GM12878 (cell line): Measurements from ENCODE around the gene SPATC1L.

Experiments used
- BHLHE40 ChIP-seq, 2 experiments: fragments of 450-650 bp in 1 of 2; IDR thresholded peaks; 2 replicates each; pipeline ENCODE4 v1.6.1; 2011 to 2017; ENCODE audit warnings: low read depth in 2 of 2, borderline replicate concordance in 1 of 2, improper control_type of control experiment in 1 of 2, low read length in 1 of 2, mild to moderate bottlenecking in 1 of 2
- CHD2 ChIP-seq: IDR thresholded peaks from 2 replicates; pipeline ENCODE4 v1.6.1; 2011; ENCODE audit warnings: low read depth, low read length, improper control_type of control experiment, borderline replicate concordance
- EP300 ChIP-seq, 2 experiments: fragments of 150-350 bp in 1 of 2; IDR thresholded peaks; 2 replicates each; pipeline ENCODE4 v1.6.1; 2011 to 2012; ENCODE audit warnings: low read depth in 2 of 2, low read length in 2 of 2, borderline replicate concordance in 1 of 2, improper control_type of control experiment in 1 of 2, inconsistent platforms in 1 of 2; ENCODE audit not compliant: control insufficient read depth in 1 of 2
- ETV6 ChIP-seq, 2 experiments: fragments of 450-650 bp in 1 of 2; IDR thresholded peaks in 1 of 2; conservative IDR thresholded peaks in 1 of 2; 2 replicates each; pipeline ENCODE4 v1.6.1; 2014; ENCODE audit warnings: antibody characterized with exemption in 1 of 2, borderline replicate concordance in 1 of 2, low read depth in 1 of 2, mild to moderate bottlenecking in 1 of 2, moderate library complexity in 1 of 2
- EZH2 ChIP-seq: IDR thresholded peaks from 2 replicates; pipeline ENCODE4 v1.6.1; 2012; ENCODE audit warnings: low read depth, mild to moderate bottlenecking, control low read depth, inconsistent platforms, low read length, borderline replicate concordance; ENCODE audit not compliant: control insufficient read depth
- FOXM1 ChIP-seq: IDR thresholded peaks from 2 replicates; pipeline ENCODE4 v1.6.1; 2012; ENCODE audit warnings: low read depth, mild to moderate bottlenecking, inconsistent platforms, low read length, moderate library complexity
- NFIC ChIP-seq: IDR thresholded peaks from 2 replicates; pipeline ENCODE4 v1.6.1; 2012; ENCODE audit warnings: low read depth, mild to moderate bottlenecking, inconsistent platforms, low read length, moderate library complexity
- POLR2A ChIP-seq: IDR thresholded peaks from 2 replicates; pipeline ENCODE4 v1.6.1; 2011; ENCODE audit warnings: low read depth, mild to moderate bottlenecking, low read length
- RFX5 ChIP-seq: IDR thresholded peaks from 2 replicates; pipeline ENCODE4 v1.6.1; 2011; ENCODE audit warnings: low read depth, low read length, improper control_type of control experiment
- SRF ChIP-seq, 2 experiments: IDR thresholded peaks; 2 replicates each; pipeline ENCODE4 v1.6.1; 2011; ENCODE audit warnings: low read depth in 2 of 2, low read length in 2 of 2, mild to moderate bottlenecking in 1 of 2, moderate library complexity in 1 of 2
- TCF7 ChIP-seq: IDR thresholded peaks from 2 replicates; pipeline ENCODE4 v1.6.1; 2014; ENCODE audit warnings: antibody characterized with exemption, borderline replicate concordance
- TF ChIP-seq, protein P1 (sequence below), 3 experiments: IDR thresholded peaks in 2 of 3; conservative IDR thresholded peaks in 1 of 3; 2 replicates each; pipeline ENCODE4 v1.5.1; 2011; ENCODE audit warnings: low read depth in 3 of 3, low read length in 3 of 3, mild to moderate bottlenecking in 3 of 3, control low read depth in 2 of 3, moderate library complexity in 2 of 3, inconsistent platforms in 1 of 3, mixed read lengths in 1 of 3; ENCODE audit not compliant: control insufficient read depth in 2 of 3, insufficient read depth in 1 of 3; ENCODE audit errors: extremely low read depth in 1 of 3
- TF ChIP-seq, protein P2 (sequence below): IDR thresholded peaks from 2 replicates; pipeline ENCODE4 v1.6.1; 2012; ENCODE audit warnings: improper control_type of control experiment, low read depth, low read length; ENCODE audit not compliant: insufficient replicate concordance

DNA sequence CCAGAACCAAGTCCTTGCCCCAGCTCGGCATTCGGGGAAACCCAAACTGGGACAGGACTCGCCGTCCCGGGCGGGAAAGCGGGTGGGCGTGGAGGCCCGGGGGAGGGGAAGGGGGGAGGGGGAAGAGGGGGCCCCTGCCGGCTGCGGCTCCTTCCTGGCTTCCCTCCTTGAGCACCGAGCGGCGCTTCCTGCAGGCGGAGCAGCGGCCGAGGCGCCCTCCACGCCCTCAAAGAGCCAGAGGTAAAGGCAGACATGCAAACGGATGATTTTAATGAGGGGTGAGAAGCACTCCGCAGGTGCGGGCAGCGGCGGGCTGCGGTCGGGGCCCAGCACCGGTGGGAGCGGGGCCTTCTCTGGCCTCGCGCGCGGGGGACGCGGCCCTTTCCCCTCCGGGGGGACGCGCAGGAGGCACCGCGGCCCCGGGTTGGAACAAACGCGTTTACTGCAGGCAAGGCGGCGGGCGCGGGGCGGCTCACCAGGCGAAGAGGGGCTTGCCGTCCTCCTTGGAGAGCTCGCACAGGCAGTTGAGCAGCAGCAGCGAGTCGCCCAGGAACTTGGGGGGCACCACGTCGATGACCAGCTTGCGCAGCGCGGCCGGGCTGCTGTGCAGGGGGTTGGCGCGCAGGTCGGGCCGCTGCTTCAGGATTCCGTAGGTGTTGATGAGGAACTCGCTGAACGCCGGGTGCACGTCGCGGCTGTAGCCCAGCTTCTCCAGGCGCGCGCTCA, 23.2 kb downstream of the SPATC1L start:
- TF ChIP-seq, protein P1, sequence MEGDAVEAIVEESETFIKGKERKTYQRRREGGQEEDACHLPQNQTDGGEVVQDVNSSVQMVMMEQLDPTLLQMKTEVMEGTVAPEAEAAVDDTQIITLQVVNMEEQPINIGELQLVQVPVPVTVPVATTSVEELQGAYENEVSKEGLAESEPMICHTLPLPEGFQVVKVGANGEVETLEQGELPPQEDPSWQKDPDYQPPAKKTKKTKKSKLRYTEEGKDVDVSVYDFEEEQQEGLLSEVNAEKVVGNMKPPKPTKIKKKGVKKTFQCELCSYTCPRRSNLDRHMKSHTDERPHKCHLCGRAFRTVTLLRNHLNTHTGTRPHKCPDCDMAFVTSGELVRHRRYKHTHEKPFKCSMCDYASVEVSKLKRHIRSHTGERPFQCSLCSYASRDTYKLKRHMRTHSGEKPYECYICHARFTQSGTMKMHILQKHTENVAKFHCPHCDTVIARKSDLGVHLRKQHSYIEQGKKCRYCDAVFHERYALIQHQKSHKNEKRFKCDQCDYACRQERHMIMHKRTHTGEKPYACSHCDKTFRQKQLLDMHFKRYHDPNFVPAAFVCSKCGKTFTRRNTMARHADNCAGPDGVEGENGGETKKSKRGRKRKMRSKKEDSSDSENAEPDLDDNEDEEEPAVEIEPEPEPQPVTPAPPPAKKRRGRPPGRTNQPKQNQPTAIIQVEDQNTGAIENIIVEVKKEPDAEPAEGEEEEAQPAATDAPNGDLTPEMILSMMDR (IDR thresholded peaks at IDR 0.05 in 2 of 3, conservative IDR thresholded peaks at IDR 0.05 in 1 of 3; ENCODE audit: control insufficient read depth in 2 of 3, extremely low read depth in 1 of 3, insufficient read depth in 1 of 3, low read depth in 3 of 3, low read length in 3 of 3): no peak
- TF ChIP-seq POLR2A (no peak), EZH2 (no peak), ETV6 (conservative IDR thresholded peaks at IDR 0.05 in 1 of 2, IDR thresholded peaks at IDR 0.05 in 1 of 2; ENCODE audit: borderline replicate concordance in 1 of 2, low read depth in 1 of 2) (no peak), RFX5 (no peak), TCF7 (no peak), SRF (IDR thresholded peaks at IDR 0.05; ENCODE audit: low read depth in 2 of 2, low read length in 2 of 2) (no peak), EP300 (IDR thresholded peaks at IDR 0.05; ENCODE audit: borderline replicate concordance in 1 of 2, control insufficient read depth in 1 of 2, low read depth in 2 of 2, low read length in 2 of 2) (no peak), FOXM1 (no peak), BHLHE40 (IDR thresholded peaks at IDR 0.05; ENCODE audit: borderline replicate concordance in 1 of 2, low read depth in 2 of 2, low read length in 1 of 2) (no peak), NFIC (no peak), CHD2 (no peak)
- TF ChIP-seq, protein P2, sequence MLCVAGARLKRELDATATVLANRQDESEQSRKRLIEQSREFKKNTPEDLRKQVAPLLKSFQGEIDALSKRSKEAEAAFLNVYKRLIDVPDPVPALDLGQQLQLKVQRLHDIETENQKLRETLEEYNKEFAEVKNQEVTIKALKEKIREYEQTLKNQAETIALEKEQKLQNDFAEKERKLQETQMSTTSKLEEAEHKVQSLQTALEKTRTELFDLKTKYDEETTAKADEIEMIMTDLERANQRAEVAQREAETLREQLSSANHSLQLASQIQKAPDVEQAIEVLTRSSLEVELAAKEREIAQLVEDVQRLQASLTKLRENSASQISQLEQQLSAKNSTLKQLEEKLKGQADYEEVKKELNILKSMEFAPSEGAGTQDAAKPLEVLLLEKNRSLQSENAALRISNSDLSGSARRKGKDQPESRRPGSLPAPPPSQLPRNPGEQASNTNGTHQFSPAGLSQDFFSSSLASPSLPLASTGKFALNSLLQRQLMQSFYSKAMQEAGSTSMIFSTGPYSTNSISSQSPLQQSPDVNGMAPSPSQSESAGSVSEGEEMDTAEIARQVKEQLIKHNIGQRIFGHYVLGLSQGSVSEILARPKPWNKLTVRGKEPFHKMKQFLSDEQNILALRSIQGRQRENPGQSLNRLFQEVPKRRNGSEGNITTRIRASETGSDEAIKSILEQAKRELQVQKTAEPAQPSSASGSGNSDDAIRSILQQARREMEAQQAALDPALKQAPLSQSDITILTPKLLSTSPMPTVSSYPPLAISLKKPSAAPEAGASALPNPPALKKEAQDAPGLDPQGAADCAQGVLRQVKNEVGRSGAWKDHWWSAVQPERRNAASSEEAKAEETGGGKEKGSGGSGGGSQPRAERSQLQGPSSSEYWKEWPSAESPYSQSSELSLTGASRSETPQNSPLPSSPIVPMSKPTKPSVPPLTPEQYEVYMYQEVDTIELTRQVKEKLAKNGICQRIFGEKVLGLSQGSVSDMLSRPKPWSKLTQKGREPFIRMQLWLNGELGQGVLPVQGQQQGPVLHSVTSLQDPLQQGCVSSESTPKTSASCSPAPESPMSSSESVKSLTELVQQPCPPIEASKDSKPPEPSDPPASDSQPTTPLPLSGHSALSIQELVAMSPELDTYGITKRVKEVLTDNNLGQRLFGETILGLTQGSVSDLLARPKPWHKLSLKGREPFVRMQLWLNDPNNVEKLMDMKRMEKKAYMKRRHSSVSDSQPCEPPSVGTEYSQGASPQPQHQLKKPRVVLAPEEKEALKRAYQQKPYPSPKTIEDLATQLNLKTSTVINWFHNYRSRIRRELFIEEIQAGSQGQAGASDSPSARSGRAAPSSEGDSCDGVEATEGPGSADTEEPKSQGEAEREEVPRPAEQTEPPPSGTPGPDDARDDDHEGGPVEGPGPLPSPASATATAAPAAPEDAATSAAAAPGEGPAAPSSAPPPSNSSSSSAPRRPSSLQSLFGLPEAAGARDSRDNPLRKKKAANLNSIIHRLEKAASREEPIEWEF: no peak
